GM12865 (cell line): ENCODE data around the gene WDHD1.
"Not testable (repeated sequence)": the region's sequence is repeated elsewhere in the genome, so short reads cannot be mapped to it uniquely, and the experiment has no call there.

Experiments
- DNase-seq: peaks from one replicate; pipeline ENCODE4 v3.0.0; 2010; ENCODE audit warnings: low read depth
- H3K4me3 ChIP-seq: 2 replicates; pipeline ENCODE4 v1.5.1; 2011; ENCODE audit warnings: mild to moderate bottlenecking, low read depth, low read length, control low read depth
- CTCF ChIP-seq: IDR thresholded peaks from 2 replicates; pipeline ENCODE4 v1.5.1; 2011; ENCODE audit warnings: low read length, control low read depth, low read depth, inconsistent platforms; ENCODE audit not compliant: insufficient read depth; ENCODE audit errors: missing control alignments

Gene WDHD1

GRCh38 chr14:54901380-54902142 lies 125.3 kb downstream of the WDHD1 start:
- DNase-seq, result peak; percentile 14
- no peak for TF ChIP-seq CTCF
- peak overlapping the region; percentile 60 for H3K4me3 ChIP-seq

- TF ChIP-seq CTCF, result no peak
- H3K4me3 ChIP-seq, result no peak overlapping the region
- DNase-seq, result no peak
These were observed 127.3 kb downstream of the WDHD1 start for GRCh38 chr14:54899573-54899972.

- not testable (repeated sequence) for DNase-seq, H3K4me3 ChIP-seq
These were observed 128.9 kb downstream of the WDHD1 start for GRCh38 chr14:54897809-54898555.

GRCh38 chr14:54895683-54896082 lies 131.2 kb downstream of the WDHD1 start:
- TF ChIP-seq CTCF, result no peak
- H3K4me3 ChIP-seq, result no peak overlapping the region
- no peak for DNase-seq

GRCh38 chr14:54894995-54895394 lies 131.9 kb downstream of the WDHD1 start:
- DNase-seq, result no peak
- no peak for TF ChIP-seq CTCF
- H3K4me3 ChIP-seq, result no peak overlapping the region

GRCh38 chr14:54893151-54893760 lies 133.6 kb downstream of the WDHD1 start:
- peak; percentile 48 for DNase-seq
- H3K4me3 ChIP-seq, result no peak overlapping the region
- peak; percentile 74 for TF ChIP-seq CTCF
